GM11168 (cell line): ENCODE data around the gene BRSK2.

Source experiments
- in situ Hi-C: fragments of 300-500 bp; cut with MboI; formaldehyde crosslinking; loops from one replicate; pipeline ENCODE4 v1.12.0; 2022; ENCODE audit warnings: low sequenced_read_pairs; ENCODE audit not compliant: unreplicated experiment

BRSK2 gene

DNA sequence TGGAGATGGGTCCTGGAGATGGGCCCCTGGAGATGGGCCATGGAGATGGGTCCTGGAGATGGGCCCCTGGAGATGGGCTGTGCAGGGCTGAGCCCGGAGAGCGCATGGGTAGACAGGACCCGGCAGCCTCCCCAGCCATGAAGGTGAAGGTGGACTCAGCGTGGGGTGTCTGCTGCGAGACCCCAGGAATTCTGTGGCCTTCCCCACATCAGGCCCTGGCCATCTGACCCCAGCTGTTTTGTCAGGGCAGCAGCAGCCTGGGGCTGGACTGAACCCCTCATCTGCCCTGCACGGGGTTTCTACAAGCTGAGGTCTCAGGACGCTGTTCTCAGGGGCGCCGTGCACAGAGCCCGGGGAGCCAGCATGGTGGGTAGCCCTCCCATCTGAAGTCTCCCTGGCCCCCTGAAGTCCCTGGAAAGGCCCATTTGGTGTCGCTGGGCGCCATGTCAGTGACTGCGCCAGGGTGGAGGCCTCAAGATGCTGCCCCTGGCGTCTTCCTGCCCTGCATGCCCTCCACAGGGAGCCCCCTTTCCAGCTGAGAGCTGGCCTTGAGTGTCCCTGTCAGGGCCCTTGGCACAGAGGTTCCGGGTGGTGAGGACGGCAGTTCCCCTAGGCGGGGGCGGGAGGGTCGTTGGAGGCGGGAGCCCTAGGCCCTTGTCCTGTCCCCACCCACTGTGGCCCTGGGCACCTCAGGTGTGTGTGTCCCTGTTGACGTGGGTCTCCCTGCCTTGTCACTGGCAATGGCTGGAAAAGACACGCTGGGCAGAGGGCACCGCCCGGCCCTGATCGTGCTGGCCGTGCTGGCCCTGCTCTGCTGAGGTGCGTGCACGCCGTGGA, 5.4 kb downstream of the BRSK2 start:
- in situ Hi-C loops: no loop called here

DNA sequence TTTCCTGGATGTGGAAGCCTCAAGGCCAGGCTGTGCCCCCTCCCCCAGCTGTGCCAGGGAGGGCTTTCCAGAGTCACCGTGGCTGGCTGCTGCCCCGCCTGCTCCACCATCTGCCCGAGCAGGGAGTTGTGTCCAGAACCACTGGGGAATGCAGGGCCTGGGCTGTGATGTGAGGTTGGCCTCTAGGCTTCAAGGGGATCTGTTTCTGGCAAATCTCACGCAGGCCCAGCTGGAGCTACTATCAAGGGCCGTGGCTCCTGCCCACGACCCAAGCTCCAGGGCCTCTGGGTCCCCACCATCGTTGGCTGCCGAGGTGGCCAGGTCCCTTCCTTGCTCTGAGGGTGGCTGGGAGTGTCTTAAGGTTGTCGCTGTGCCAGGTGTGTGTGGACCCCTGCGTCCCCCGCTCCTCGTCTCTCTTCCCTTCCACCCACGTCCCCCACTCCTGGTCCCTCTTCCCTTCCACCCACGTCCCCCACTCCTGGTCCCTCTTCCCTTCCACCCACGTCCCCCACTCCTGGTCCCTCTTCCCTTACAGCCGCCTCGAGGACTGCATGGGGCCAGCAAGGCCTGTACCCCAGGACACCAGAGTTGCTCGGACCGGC, 6.1 kb downstream of the BRSK2 start:
- in situ Hi-C loops: no loop called here

DNA sequence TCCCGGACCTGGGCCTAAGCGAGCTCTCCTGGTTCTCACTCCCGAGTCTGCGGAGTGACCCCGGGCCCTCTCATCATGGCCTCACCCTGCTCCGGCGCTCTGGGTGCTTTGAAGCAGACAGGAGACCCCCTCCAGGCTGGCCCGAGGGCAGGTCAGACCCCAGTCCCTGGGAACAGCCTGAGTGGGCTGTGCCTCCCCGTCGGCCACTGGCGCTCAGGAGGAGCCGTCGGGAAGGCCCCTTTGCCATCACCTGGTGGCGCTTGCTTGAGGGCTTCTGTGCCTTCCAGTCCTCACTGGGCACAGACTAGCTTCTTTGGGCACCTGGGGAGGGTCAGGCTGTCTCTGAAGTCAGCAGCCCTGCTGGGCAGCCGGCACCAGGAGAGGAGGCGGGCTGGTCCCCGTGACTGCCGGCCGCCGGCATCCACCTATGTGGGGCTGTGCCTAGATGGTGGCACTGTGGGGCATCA, 6.7 kb downstream of the BRSK2 start:
- in situ Hi-C loops: no loop called here

DNA sequence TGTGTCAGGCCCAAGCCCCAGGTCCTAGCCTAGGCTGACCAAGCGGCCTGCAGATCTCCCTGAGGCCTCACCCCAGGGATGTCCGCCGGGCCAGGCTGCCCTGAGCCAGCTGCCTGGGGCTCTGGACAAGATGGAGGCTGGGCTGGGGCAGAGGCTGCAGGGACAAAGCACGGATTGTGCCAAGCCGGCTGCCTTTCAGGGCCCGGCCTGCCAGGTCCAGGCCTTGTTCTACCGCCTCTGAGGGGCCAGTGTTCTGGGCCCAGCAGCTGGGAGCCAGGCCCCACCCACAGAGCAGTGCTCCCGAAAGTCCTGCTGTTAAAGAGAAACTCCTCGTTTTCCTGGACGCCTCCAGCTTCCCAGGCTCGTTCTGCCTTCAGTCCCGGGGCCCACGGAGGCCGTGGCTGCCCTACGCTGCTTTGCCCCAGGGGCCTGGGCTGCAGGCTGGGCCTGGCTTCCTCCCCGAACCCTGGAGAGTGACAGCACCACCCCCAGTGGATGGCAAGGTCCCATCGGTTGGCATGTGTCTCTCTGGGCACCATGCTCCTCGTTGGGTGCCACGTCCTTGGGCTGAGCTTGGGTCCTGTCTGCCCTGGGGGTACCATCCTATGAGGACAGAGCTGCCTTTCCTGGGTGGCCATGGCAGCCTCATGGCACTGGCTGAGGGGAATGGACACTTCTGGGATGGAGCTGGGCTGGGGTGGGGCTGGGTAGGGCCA, 7.6 kb downstream of the BRSK2 start:
- in situ Hi-C loops: no loop called here

DNA sequence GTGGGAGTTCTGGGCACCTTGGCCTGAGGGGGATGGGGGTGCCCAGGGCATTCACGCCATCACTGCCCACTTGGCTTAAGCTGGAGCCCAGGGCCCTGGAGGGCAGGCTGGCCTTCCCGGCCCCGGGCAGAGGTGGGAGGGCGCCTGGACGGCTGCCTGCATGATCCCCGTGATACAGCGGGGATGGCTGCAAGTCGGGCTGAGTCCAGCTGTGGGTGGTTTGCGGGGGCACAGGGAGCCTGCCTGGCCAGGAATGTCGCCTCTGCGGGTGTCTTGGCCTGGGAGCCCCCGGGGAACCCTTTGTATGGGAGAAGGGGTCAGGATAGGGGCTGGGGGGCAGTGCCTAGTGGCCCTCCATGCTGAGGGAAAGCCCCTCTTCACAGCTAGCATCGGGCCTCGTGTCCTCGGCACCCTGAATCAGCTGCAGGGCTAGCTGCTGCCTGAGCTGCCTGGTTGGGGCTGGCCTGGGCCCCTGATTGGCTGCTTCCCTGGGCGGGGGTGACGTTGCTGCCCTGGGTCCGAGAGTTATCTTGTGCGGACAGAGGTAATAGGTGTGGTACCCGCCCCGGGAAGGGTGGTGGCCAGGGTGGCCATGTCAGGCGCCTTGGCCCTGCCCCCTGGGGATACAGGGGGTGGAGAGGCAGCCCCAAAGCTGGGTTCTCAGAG, 8.3 kb downstream of the BRSK2 start:
- in situ Hi-C loops: no loop called here

DNA sequence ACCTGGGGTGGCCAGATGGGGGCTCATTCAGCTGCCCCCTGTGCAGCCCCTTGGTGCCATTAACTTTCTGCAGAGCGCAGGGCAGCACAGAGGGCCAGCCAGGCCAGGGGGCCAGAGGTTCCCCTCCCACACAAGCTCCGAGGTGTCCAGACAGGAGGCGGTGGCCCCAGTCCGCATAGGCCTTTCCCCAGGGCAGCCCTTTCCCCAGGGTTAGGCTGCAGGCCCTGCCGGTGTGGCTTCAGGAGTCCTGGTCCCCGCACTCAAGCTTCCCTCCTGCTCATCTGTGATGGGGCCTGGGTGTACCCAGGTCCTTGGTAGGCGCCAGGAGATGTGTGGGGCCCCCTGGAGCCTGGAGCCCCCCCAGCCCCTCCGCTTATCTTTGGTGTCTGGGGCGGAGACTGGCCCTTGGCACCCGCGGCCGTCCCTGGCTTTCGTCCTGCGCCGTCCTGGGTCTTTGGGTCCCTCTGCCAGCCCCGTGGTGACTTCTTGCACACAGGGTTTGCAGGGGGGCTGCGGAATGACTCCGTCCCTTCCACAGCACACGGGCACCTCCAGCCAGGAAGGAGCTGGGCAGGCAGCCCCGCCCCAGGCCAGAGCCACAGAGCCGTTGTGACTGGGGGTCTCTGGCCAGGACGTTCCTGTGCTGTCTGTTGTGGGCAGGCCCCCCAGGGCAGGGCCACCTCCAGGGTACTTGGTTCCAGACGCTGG, 8.9 kb downstream of the BRSK2 start:
- in situ Hi-C loops: no loop called here

DNA sequence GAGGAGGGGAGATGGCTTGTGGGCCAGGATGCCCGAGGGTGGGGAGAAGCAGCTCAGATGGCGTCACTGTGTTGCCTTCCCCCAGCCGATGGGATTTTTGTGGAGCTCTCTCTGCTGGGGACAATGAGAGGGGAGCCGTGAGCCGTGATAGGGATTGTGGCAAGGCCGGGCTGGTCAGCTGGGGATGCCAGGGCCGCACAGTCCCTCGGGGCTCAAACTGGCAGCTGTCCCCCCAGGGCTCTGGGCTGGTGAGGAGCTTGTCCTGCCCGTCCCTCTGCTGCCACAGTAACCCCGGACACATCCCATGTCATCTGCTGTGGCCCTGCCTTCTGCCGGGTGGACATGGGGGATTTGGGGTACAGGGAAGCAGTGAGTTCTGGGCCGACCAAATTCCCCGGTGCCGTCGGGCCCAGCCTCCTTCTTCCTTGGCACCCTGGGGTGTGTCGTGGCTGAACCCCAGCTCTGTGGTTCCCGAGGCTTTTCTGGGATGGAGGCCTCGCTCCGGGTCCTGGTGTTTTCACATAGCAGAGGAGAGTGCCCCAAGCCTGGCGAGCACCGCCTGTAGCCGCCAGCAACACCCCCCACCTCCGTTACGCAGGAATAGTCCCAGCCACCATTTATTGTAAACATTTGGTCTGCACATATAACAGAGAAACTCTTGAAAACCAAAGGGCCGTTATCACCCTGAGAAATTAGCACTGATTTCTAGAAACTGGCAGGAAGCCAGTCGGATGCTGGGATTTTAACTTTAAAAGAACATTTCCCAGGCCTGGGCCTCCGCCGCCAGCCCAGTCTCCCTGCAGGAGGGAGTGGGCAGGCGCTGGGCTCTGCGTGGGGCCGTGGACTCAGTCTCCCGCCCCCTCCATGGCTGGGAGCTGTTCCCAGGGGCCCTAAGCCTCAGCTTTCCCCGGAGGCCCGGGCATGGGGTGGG, 9.9 kb downstream of the BRSK2 start:
- in situ Hi-C loops: no loop called here

DNA sequence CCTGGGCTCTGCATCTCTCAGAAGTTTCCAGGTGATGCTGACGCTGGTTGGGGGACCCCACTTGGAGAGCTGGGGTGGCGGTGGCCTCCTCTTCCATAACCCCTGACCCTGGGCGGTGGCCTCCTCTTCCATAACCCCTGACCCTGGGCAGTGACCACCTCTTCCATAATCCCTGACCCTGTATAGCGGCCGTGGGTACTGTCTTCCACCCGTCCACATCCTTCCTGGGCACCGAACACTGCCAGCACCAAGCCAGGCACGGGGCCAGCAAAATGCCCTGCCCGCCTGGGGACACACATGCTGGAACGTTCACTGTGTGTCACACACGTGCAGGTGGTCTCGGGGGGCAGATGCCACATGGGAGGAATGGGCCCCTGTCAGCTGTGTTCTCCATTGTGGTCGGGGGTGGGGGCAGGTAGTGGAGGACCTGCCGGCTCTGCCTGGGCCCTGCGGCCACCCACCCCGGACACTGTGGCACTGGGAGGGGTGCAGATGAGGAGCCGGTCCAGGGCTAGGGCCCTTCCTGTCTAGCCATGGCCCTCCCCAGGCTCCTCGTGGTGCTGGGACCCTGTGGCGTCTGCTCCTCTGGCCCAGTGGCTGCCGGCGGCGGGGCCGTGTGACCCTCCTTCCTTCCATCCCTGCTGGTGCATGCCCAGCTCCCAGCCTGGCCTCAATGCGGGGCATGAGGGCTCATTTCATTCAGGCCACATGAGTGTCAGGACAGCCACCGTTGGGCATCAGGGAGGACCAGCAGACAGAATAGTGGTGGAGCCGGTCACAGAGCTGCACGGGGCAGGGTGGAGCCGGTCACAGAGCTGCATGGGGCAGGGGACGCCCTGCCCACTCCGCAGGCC, 10.8 kb downstream of the BRSK2 start:
- in situ Hi-C loops: no loop called here

DNA sequence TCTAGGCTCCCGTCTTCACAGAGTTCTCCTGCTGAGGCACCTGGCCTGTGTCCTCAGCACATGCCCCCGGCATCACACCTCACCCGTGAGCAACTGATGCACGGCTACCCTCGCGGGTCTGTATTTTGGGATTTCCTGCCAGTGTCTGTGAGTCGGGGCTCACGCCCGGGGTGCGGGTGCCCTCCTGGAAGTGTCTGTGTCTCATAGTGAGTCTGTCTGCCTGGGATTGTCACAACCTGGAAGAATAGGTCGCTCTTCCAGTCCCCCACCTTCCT, 11.4 kb downstream of the BRSK2 start:
- in situ Hi-C loops: no loop called here

DNA sequence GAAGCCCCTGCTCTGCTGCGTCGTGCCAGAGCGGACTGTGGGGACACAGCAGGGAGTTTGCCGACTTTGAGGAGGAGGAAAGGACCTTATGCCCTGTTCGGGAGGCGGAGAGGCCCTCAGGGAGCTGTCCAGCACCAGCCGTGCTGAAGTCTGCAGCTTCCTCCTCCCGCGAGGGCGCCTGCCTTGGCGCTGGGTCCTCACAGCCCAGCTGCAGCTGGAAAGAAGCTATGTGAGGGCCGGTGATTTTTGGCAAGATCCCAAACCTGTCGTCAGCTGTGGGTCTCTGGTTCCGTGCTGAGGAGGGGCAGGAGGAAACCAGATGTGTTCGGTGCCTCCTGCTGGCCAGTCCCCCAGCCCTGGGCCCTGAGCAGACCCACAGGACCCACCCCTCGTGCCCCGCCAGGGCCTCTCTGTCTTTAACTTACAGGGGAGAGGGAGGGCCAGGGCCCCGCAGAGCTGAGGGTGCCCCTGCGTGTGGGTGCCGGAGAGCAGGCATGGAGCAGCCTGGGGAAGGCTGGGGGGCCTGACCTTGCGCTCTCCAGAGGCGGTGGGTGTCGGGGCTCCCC, 12.0 kb downstream of the BRSK2 start:
- in situ Hi-C loops: no loop called here

DNA sequence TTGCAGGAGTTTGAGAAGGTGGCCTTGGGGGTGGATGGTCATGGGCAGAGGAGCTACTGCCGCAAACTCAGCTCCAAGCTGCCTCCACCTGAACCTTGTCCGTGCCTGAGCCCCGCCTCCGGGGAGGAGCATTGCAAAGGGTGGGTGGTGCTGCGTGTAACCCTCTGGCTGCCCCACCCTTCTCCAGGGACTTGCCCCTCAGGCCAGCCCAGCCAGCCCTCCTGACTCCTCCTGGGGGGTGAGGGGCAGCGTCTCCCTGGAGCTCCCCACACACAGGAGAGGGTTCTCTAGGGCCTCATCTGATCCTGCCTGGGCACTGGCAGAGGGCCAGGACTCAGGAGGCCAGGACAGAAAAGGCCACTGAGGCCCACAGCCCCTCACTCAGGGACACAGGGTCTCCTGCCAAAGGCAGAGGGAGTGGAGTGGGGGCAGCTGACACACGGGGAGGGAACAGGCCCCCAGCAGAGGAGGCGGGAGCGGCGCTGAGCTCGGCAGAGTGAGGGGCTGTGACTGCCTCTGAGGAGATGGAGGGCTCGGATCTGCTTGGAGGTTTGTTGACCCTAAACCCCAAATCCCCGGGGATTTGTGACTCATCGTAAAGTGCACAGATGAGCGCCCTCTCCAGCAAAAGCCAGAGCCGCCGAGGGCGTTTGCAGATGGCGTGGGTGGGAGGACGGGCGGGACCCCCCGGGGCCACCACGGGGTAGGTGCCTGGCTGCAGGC, 12.8 kb downstream of the BRSK2 start:
- in situ Hi-C loops: no loop called here

DNA sequence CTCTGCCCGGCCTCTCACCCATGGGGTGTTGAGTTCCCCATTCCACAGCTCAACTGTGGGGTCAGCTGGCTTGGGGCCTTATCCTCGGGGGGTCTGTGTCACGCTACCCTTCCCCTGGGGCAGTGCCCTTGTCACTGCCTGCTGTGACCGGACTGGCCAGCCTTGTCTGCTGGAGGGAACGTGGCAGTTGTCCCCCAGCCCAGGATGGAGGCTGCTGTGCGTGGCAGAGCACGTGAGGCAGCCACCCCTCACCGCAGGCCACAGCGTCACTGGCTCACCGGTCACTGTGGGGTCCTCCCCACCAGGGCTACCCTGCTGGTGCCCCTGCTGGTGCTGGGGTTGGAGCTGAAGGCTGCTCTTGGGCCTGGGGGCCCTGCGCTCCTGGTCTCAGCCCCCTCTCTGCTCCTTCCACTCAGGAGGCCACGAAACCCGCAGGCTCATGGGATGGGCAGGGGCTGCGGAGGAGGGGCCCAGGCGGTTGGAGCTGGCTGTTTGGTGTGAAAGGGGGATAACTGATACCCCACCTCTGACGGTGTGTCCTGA, 13.4 kb downstream of the BRSK2 start:
- in situ Hi-C loops: no loop called here

DNA sequence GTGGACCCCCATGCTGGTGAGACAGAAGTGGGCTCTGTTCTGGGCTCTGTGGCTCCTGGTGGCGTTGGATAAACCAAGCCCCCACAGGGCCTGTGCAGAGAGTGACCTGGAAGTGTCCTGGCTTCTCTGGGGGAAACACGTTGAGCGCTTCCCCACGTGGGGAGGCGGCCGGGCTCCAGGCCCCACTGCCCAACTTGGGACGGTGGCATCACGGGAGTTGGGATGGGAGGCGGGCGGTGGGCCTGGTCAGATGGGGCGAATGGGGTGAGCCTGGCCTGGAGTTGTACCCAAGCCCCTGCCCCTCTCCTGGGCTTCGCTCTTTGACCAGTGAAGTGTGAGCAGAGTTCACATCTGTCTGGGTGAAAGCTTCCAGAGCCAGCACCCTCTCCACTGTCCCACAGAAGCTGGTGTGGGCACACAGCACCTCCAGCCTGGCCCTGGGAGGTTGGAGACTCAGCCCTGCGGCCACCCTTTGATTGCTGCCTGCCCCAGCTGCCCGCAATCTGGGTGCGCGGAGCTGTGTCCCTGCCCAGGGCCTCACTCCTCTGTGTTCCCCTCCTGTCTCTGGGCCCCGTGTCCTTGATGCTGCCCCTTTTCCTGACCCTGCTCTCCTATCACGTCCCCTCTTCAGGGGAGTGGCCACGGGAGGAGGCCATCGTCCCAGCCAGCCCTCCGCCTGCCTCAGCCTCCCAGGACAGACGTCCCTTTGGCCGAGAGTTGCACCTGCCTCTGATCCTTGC, 14.2 kb downstream of the BRSK2 start:
- in situ Hi-C loops: no loop called here

DNA sequence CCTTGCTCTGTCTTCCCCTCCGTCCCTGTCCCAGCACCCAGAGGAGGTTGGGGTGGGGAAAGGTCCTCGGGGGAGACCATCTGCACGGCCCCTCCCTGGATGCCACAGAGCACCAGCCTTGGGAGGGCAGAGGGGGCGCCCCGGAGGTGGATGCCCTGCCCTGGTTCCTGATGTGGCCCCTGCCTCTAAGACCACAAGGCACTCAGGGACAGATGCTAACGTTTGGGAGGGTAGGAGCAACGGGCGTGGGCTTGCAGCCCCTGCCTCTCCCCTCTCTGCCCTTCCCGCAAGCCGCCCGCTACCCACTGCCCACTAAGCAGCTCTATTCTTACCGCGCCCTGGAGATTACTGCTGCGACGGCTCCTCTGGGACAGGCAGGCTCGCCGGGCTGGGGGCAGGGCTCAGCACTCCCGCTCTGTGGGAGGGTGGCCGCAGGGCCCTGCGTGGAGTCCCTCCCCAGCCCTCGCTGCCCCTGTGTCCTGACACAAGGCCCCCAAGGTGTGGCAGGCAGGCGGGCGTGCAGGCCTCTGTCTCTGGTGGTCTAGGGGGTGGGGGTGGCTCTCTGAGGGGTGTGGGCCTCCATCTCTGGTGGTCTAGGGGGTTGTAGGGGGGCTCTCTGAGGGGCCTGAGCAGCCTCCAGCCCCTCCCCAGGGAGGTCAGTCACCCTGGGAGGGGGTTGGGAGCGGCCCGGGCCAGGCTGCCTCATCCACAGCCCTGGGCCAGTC, 14.9 kb downstream of the BRSK2 start:
- in situ Hi-C loops: no loop called here

DNA sequence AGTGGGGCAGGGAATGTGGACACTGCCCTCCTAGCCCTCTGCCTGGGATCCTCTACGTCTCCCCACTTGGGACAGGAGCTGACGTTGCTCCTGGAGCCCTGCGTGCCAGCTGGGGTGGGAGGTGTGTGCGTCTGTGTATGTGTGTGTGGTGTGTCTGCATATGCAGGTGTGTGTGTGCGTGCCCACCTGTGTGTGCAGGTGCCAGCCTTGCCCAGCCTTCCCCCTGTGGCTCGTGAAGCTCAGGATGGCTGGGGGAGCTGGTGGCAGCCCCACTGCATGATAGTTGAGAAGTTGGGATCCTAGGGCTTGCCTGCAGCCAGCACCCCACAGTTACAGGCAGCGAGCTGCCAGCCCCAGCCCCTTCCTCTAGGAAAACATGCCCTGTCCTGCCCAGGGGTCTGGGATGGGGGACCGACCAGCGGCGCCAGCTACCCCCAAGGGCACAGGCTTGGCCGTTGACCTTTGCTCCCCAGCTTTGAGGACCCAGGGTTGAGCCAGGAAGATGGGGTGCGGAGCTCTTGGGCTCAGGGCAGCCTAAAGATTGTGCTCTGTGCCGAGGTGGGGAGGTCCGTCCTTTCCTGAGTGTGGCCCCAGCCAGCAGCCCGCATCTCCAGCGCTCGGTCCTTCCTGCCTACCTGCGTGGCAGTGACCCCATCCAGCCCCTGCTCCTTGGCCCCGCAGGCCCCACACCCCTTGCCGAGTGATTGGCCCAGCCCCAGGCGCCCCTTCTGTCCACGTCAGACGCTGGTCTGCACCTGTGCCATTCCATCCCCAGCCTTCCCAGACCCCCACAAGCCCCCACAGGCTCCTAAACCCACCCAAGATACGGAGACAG, 15.7 kb downstream of the BRSK2 start:
- in situ Hi-C loops: no loop called here
